Colonic mucosa (tissue), 4 donors: Measurements from ENCODE around the gene TRABD2B. TPM values are rescaled to one million over a fixed set of nuclear protein-coding genes. Genes with fewer than 3 reads are reported as not detected.

Source experiments
- DNase-seq: peaks from one replicate; pipeline ENCODE4 v3.0.0-alpha.2; 2020
- H3K27ac ChIP-seq: fragments of 200-600 bp; one replicate; pipeline ENCODE4 v1.8.0; 2021
- H3K27me3 ChIP-seq: fragments of 200-600 bp; one replicate; pipeline ENCODE4 v1.8.0; 2021
- H3K36me3 ChIP-seq: fragments of 200-600 bp; one replicate; pipeline ENCODE4 v1.8.0; 2021
- H3K4me1 ChIP-seq: fragments of 200-600 bp; one replicate; pipeline ENCODE4 v1.8.0; 2021; ENCODE audit warnings: mild to moderate bottlenecking
- H3K4me3 ChIP-seq: fragments of 200-600 bp; one replicate; pipeline ENCODE4 v1.8.0; 2021
- H3K9ac ChIP-seq, 2 donors: one replicate each; pipeline ENCODE4 v1.7.0; 2013; ENCODE audit warnings: control low read depth in 2 of 2, low read depth in 2 of 2, low read length in 2 of 2
- H3K9me3 ChIP-seq: fragments of 200-600 bp; one replicate; pipeline ENCODE4 v1.8.0; 2021
- intact Hi-C: fragments of 100-400 bp; cut with DNase I; formaldehyde crosslinking; loops from one replicate; pipeline ENCODE4 v1.14.1; 2022
- total RNA-seq, 2 donors: library from RNA; stranded (reverse); fragmentation: NEBNext Ultra II Directional in 1 of 2; extraction: Animal tissue kit (Norgen Biotek cat#: 25700) in 1 of 2; gene quantifications; one replicate each; pipeline ENCODE4 v1.2.1, GENCODE V29; 2021
- TF ChIP-seq, protein P1 (sequence below): fragments of 200-600 bp; IDR thresholded peaks from one replicate; pipeline ENCODE4 v1.8.0; 2022; ENCODE audit warnings: antibody characterized with exemption, mild to moderate bottlenecking
- donor health status: healthy.
- donor health status: DM: no; HTN: no; CAD: no.
- donor health status: DM: no; HTN: no; CAD: no.

TRABD2B gene
- total RNA-seq, 2 donors from 2014 or later = 0.42 to 0.77 TPM

DNA sequence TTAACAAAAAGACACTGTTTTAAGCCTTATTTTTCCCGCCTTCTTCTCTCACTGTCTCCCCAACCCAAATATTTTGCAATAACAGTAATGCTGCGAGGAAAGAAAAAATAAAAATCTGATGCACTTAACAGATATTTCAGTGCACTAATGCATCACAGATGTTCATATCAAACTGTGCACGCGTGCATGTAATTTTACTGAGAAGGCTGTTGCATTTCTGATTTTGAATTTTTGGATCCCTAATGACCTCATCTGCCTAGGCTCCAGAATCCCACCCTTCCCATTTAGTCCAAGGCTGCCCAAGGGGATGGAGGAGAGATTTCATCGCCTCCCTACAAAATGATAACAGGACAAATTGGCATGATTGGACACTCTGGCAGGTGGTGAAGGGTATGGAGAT lies 5.5 kb downstream of the TRABD2B start:
- Histone ChIP-seq H3K4me1 (no peaks in the 10 kb centered on the region), H3K4me3 (no peak overlapping the region), H3K27ac (no peak overlapping the region), H3K27me3 (peaks cover 7% of the 10 kb centered on the region), H3K9me3 (no peaks in the 10 kb centered on the region), H3K9ac (no peak overlapping the region), H3K36me3 (no peaks in the 10 kb centered on the region)
- intact Hi-C loops = no loop called here
- no peak for DNase-seq
- TF ChIP-seq, protein P1, sequence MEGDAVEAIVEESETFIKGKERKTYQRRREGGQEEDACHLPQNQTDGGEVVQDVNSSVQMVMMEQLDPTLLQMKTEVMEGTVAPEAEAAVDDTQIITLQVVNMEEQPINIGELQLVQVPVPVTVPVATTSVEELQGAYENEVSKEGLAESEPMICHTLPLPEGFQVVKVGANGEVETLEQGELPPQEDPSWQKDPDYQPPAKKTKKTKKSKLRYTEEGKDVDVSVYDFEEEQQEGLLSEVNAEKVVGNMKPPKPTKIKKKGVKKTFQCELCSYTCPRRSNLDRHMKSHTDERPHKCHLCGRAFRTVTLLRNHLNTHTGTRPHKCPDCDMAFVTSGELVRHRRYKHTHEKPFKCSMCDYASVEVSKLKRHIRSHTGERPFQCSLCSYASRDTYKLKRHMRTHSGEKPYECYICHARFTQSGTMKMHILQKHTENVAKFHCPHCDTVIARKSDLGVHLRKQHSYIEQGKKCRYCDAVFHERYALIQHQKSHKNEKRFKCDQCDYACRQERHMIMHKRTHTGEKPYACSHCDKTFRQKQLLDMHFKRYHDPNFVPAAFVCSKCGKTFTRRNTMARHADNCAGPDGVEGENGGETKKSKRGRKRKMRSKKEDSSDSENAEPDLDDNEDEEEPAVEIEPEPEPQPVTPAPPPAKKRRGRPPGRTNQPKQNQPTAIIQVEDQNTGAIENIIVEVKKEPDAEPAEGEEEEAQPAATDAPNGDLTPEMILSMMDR = no peak

DNA sequence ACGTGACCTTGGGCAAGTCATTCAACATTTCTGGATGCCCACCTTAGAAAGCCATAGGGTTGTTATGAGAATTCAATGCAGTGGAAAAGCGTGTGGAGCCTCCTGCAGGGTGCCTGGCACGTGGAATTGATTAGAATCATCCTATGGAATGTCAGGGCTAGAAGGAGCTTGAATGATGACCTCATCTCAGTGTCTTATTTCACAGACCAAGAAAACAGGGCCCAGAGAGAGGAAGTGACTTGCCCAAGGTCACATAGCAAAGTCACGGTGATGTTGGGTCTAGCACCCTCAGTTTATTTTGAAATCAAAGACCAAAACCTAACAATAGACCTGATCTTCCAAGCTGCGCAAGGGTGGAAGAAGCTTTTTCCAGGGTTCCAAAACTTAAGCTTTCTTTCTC lies 6.0 kb downstream of the TRABD2B start:
- TF ChIP-seq, protein P1 = no peak
- Histone ChIP-seq H3K27ac (no peak overlapping the region), H3K9me3 (no peaks in the 10 kb centered on the region), H3K27me3 (peaks cover 2% of the 10 kb centered on the region), H3K9ac (no peak overlapping the region), H3K4me3 (no peak overlapping the region), H3K36me3 (no peaks in the 10 kb centered on the region), H3K4me1 (no peaks in the 10 kb centered on the region)
- no peak for DNase-seq
- intact Hi-C loops = no loop called here

DNA sequence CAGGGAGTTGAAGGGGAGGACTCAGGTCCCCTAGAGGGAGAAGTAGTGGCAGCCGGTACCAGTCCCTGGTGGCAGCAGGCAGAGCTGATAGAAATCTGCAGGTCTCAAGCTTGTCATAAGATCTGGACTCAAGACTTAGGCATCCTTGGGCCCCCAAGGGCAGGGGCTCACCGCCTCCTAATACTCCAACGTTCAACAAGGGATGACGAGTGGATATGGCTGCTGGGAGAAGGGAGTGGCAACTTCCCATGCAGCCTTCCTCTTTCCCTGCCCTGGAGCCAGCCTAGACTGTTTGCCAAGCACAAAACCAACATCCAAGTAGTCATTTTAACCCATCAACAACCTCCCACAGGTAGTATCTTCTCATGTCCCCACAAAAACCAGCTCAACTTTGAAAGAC lies 6.9 kb downstream of the TRABD2B start:
- Histone ChIP-seq H3K27ac (no peak overlapping the region), H3K9ac (no peak overlapping the region), H3K27me3 (no peaks in the 10 kb centered on the region), H3K4me3 (no peak overlapping the region), H3K9me3 (no peaks in the 10 kb centered on the region), H3K4me1 (no peaks in the 10 kb centered on the region), H3K36me3 (no peaks in the 10 kb centered on the region)
- intact Hi-C loops = no loop called here
- TF ChIP-seq, protein P1 = no peak
- no peak for DNase-seq

- TF ChIP-seq, protein P1 = no peak
- no peak overlapping the region for H3K27ac ChIP-seq
- intact Hi-C loops = no loop called here
- no peak for DNase-seq
- no peaks in the 10 kb centered on the region for H3K36me3 ChIP-seq
- no peaks in the 10 kb centered on the region for H3K4me1 ChIP-seq
- H3K27me3 ChIP-seq = no peaks in the 10 kb centered on the region
- no peak overlapping the region for H3K4me3 ChIP-seq
- H3K9me3 ChIP-seq = no peaks in the 10 kb centered on the region
- H3K9ac ChIP-seq = no peak overlapping the region
Measured at GRCh38 chr1:47987601-47988000, 9.6 kb downstream of the TRABD2B start.

- no peak overlapping the region for H3K27ac ChIP-seq
- no peaks in the 10 kb centered on the region for H3K9me3 ChIP-seq
- DNase-seq = no peak
- no peak overlapping the region for H3K9ac ChIP-seq
- no peaks in the 10 kb centered on the region for H3K4me1 ChIP-seq
- intact Hi-C loops = no loop called here
- H3K4me3 ChIP-seq = no peak overlapping the region
- TF ChIP-seq, protein P1 = no peak
- no peaks in the 10 kb centered on the region for H3K36me3 ChIP-seq
- no peaks in the 10 kb centered on the region for H3K27me3 ChIP-seq
Measured at GRCh38 chr1:47986761-47987200, 10.4 kb downstream of the TRABD2B start.

- H3K27me3 ChIP-seq = no peaks in the 10 kb centered on the region
Measured at GRCh38 chr1:47985018-47985417, 12.2 kb downstream of the TRABD2B start.

More at GRCh38 chr1:47985018-47985417, 12.2 kb downstream of the TRABD2B start:
- Histone ChIP-seq H3K27ac (no peak overlapping the region), H3K9ac (no peak overlapping the region), H3K9me3 (no peaks in the 10 kb centered on the region), H3K4me1 (no peaks in the 10 kb centered on the region), H3K36me3 (no peaks in the 10 kb centered on the region), H3K4me3 (no peak overlapping the region)
- TF ChIP-seq, protein P1 = no peak
- intact Hi-C loops = no loop called here
- no peak for DNase-seq
